Midbrain (tissue), 1 donor: ENCODE measurements around the gene MALSU1.

Experiments used
- DNase-seq: peaks from one replicate; lab custom pipeline; 2025; lab: John Stamatoyannopoulos, UW

The MALSU1 gene

DNA sequence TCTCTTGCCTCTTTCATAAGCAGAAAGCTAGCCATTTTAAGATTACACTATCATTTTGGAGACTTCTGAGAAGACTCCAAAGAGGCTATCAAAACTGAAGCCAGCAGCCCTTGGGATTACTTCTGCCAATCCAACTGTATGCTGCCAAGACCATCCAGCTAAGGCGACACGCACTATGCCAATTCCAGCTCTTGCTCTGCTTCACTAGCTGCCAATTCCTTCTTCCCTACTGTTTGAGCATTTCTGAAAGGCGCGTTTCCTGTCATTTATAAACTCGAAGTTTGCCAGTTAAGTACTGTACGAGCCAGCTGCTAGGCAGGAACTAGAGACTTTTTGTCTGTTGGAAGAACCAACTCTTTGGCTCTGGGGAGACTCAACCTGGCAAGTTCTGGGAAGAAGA is 36.5 kb downstream of the MALSU1 start:
- DNase-seq = no peak

GRCh38 chr7:23336086-23336485 is 36.9 kb downstream of the MALSU1 start:
- DNase-seq = no peak

GRCh38 chr7:23336799-23337283 is 37.7 kb downstream of the MALSU1 start:
- no peak for DNase-seq

DNA sequence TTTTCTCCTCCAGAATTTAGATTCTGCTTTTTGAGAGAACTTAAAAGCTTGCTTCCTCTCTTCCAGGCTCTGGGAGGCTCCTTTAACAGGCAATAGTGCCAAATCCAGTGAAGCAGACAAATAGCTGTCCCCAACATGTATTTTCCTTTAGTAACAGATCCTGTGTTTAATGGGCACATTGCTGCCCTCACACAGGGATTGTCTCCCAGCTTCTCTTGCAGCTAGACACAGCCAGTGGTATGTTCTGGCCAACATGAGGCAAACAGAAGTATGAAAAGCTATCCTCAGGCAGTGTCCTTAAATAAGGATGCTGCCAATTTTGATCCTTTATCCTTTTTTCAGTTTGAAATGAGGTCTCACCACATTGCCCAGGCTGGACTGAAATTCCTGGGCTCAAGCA is 38.2 kb downstream of the MALSU1 start:
- DNase-seq = no peak

GRCh38 chr7:23338439-23338838 is 39.3 kb downstream of the MALSU1 start:
- DNase-seq = no peak

GRCh38 chr7:23338863-23339262 is 39.7 kb downstream of the MALSU1 start:
- no peak for DNase-seq

GRCh38 chr7:23341846-23342598 is 42.9 kb downstream of the MALSU1 start:
- DNase-seq = no peak

- no peak for DNase-seq
Observed at GRCh38 chr7:23343102-23343501, 44.0 kb downstream of the MALSU1 start.

GRCh38 chr7:23343806-23344475 is 44.8 kb downstream of the MALSU1 start:
- no peak for DNase-seq

- DNase-seq = no peak
Observed at GRCh38 chr7:23345601-23346000, 46.5 kb downstream of the MALSU1 start.

- no peak for DNase-seq
Observed at GRCh38 chr7:23346316-23346715, 47.2 kb downstream of the MALSU1 start.

GRCh38 chr7:23347033-23347681 is 48.0 kb downstream of the MALSU1 start:
- no peak for DNase-seq

GRCh38 chr7:23347682-23348180 is 48.6 kb downstream of the MALSU1 start:
- DNase-seq = no peak

DNA sequence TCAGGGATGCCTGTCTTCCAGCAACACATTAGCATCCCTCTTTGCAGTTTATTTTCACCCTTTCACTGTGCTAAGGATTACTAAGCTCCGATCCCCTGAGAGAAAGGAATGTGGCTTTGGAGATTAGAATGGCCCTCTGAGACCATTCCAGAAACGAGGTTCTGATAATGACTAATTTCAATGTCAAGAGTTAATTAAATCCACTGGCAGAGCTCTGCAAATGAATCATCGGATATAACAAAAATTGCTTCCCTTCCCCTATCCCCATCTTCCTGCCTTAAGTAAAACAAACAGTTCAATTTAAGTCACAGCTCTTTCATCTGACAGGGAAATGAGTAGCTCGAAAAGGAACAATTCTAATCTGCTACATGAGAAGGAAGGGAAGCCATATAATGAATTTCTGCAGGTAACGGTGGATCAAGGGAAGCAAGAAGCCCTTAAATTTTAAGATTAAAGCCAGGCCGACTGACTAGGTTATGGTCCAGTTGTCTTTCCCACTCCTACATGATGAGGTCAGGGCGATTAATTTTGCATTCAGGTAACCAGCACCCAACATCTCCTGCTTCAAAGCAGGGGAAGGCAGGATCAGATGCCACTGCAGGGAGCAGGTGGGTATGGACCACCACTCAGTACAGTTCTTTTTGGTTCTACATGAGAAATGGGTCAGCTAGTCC is 50.5 kb downstream of the MALSU1 start:
- DNase-seq = no peak

DNA sequence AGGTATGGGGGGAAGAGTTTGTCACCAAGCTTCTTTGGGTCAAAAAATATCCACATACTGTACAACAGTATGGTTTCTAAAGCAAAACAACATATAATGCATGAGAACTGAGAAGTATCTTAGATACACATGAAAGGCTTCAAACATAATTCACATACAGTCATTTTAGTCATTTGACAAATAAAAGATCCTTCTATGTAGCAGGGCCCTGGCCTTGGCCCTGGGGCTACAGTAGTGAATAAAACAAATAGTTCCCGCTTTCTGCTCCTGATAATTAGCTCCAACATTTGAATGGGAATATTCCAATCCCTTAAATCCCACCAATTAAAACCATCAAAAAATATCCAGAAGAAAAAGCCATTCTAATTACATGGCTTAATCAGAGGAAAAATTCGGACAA is 51.3 kb downstream of the MALSU1 start:
- DNase-seq = no peak

DNA sequence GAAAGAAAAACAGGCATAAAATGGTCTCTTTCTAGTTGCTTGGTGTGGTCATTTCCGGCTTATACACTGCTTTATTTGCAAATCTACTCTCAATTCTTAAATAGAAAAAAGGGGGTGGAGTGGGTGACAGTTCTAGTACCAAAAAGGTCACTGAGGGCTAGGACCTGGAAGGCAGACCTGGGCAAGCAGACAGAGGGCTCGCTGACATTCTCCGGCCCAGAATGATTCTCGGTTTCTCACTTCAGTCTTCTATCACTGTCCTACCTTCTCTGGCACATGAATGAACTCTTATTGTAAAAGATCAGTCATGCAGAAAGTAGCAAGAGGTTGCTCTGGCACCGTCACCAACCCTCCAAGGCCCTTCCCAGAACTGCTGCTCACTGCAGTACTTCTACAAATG is 54.0 kb downstream of the MALSU1 start:
- DNase-seq = no peak

GRCh38 chr7:23356168-23356567 is 57.0 kb downstream of the MALSU1 start:
- DNase-seq = no peak

GRCh38 chr7:23356726-23357125 is 57.6 kb downstream of the MALSU1 start:
- DNase-seq = no peak

DNA sequence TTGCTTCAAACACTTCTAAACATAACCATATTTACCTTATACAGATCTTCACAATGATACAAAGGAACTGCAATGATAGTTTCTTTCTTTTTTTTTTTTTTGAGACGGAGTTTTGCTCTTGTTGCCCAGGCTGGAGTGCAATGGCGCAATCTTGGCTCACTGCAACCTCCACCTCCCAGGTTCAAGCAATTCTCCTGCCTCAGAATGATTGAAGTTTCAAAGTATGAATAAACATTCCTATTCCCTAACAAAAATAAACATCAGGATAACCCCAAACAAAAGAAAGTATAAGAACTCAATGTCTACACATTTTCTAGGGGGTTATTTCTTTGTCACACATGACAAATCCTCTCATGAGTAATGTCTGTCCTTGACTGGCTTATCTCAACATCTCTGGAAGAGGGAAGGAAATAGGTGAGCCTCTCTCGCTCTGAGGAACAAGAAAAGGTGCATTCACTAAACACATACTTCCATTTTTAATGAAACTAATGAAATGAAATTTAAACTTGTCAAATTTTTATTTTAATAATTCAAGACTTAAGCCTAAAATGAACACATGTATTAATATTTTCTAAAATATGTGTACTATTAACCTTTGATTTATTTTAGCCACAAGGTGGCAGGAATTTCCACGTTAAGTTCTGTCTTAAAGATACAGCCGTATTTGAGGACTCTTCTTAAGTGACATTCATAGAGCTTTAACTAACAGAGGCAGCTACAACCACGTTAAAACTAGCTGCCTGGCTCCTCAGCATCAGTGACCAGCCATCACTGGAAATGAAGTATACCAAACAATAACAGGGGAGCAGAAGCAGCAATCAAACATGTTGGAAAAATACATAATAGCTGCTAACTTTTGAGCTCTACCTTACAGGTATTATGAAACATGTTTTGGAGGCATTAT is 58.3 kb downstream of the MALSU1 start:
- DNase-seq = no peak

DNA sequence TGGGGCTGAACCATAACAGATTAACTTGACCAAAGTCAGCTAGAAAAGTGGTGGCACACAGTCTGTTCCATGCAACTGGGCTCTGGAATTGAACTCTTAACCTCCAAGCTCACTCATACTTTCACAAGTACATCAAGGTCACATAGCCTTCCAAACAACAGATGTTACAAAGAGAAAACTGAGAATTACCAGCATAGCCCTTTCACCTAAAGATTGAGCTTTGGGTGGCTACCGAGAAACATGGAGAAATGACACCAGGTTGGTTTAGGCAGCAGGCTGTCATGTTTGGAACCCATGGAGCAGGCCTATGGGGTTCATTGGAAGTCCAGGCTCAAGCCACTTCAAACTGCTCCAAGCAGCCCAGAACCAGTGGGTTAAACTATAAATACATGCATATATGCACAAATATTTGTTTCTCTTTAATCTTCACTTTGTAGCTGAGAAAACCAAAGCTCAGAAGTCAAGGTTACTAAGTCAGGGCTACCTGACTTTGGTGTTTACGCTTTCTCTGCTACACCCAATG is 59.1 kb downstream of the MALSU1 start:
- DNase-seq = no peak
